ENCODE results near the gene RGSL1. TPM values are rescaled to one million over a fixed set of nuclear protein-coding genes. Genes with fewer than 3 reads are reported as not detected.

RGSL1 gene
- total and polyA plus RNA-seq, 2 of the 8 experiments (the other 6 are each of a cell fraction or from before 2014, with no cell fraction given): not detected

GRCh38 chr1:182415789-182416188, 34.2 kb upstream of the RGSL1 start:
- H3K23ac ChIP-seq (ENCODE audit: insufficient read length): no peak overlapping the region
- no peak overlapping the region for H3K56ac ChIP-seq (replicated peaks; ENCODE audit: insufficient read length, low read depth, low read length)
- no peak overlapping the region for H3K14ac ChIP-seq (ENCODE audit: insufficient read length)
- H4K8ac ChIP-seq (ENCODE audit: extremely low read depth, insufficient read depth, low read length): no peak overlapping the region
- WGBS, 2 experiments (ENCODE audit: extremely low coverage in 1 of 2, insufficient coverage in 1 of 2, insufficient read length in 1 of 2, insufficient replicate concordance in 2 of 2, low coverage in 1 of 2, low lambda C conversion rate in 2 of 2, missing lambda C conversion rate in 1 of 2): 80% methylated on average over 1 of the region's 1 CpG; no CpG with 5 or more reads in 1 of the 2 experiments
- ChIA-PET POLR2A (ENCODE audit: partially characterized antibody) (interaction anchor here (1.2 kb wide), 1 partner anchor 424 kb away, joined by 4 read pairs; no protein-coding TSS in a partner anchor), CTCF (ENCODE audit: partially characterized antibody) (interaction anchor here (1.0 kb wide), 1 partner anchor 19 kb away, joined by 4 read pairs; no protein-coding TSS in a partner anchor)
- H2AFZ ChIP-seq (ENCODE audit: low read length): no peak overlapping the region
- H3K9ac ChIP-seq (replicated peaks in 1 of 4; ENCODE audit: extremely low read depth in 1 of 4, low read depth in 3 of 4, low read length in 3 of 4): no peak overlapping the region
- no peak overlapping the region for H2BK120ac ChIP-seq (replicated peaks; ENCODE audit: low read depth, low read length)
- H4K91ac ChIP-seq (replicated peaks; ENCODE audit: insufficient read length, low read length): no peak overlapping the region
- H3K4me1 ChIP-seq (replicated peaks in 1 of 4; ENCODE audit: control insufficient read depth in 3 of 4, insufficient read depth in 4 of 4, low read length in 3 of 4): no peaks in the 10 kb centered on the region
- H3K27ac ChIP-seq (ENCODE audit: low read depth, low read length): no peak overlapping the region
- H4K5ac ChIP-seq (ENCODE audit: insufficient read length, low read depth, low read length): no peak overlapping the region
- H3K9me3 ChIP-seq (ENCODE audit: insufficient read depth in 2 of 2, low read depth in 1 of 2, low read length in 1 of 2): no peaks in the 10 kb centered on the region
- no peak overlapping the region for H3K4me3 ChIP-seq (ENCODE audit: extremely low read depth in 1 of 4, insufficient read depth in 2 of 4, low read depth in 3 of 4, low read length in 4 of 4)
- no peak overlapping the region for H2AK5ac ChIP-seq (ENCODE audit: low read depth, low read length)
- H2BK12ac ChIP-seq (ENCODE audit: low read depth, low read length): no peak overlapping the region
- no peak overlapping the region for H2BK5ac ChIP-seq (ENCODE audit: low read depth, low read length)
- no peaks in the 10 kb centered on the region for H4K20me1 ChIP-seq (replicated peaks in 1 of 2; ENCODE audit: control insufficient read depth in 1 of 2, insufficient read depth in 2 of 2, low read length in 2 of 2)
- TF ChIP-seq CREB1 (IDR thresholded peaks at IDR 0.05) (no peak), RAD21 (IDR thresholded peaks at IDR 0.05 in 1 of 2, conservative IDR thresholded peaks at IDR 0.05 in 1 of 2; ENCODE audit: low read depth in 2 of 2, low read length in 2 of 2) (no peak), CEBPB (IDR thresholded peaks at IDR 0.05; ENCODE audit: low read depth, low read length) (no peak), NANOG (IDR thresholded peaks at IDR 0.05; ENCODE audit: insufficient read depth, low read depth, low read length, poor library complexity, severe bottlenecking) (no peak), BCL11A (IDR thresholded peaks at IDR 0.05; ENCODE audit: low read depth in 2 of 2, low read length in 2 of 2) (no peak), ASH2L (IDR thresholded peaks at IDR 0.05; ENCODE audit: low read length) (no peak), BRCA1 (IDR thresholded peaks at IDR 0.05; ENCODE audit: low read depth, low read length) (no peak), CTBP2 (IDR thresholded peaks at IDR 0.05; ENCODE audit: borderline replicate concordance, insufficient read depth, insufficient read length, low read length) (no peak)
- no peaks in the 10 kb centered on the region for H3K27me3 ChIP-seq (replicated peaks in 1 of 4; ENCODE audit: control insufficient read depth in 3 of 4, extremely low read depth in 1 of 4, insufficient read depth in 3 of 4, low read length in 3 of 4)
- no peak overlapping the region for H2BK15ac ChIP-seq (ENCODE audit: low read length)
- H3K79me2 ChIP-seq (ENCODE audit: control insufficient read depth in 1 of 2, insufficient read depth in 2 of 2, low read length in 2 of 2): no peaks in the 10 kb centered on the region
- H3K18ac ChIP-seq (ENCODE audit: extremely low read depth, low read length): no peak overlapping the region
- H2BK20ac ChIP-seq (ENCODE audit: low read length): no peak overlapping the region
- H3K79me1 ChIP-seq (ENCODE audit: low read depth, low read length): no peaks in the 10 kb centered on the region
- DNase-seq (ENCODE audit: low read depth in 1 of 2, low spot score in 2 of 2): no peak
- no peak overlapping the region for H3K4me2 ChIP-seq (ENCODE audit: insufficient read depth in 1 of 2, low read depth in 2 of 2, low read length in 2 of 2)
- no peak overlapping the region for H3K4ac ChIP-seq (replicated peaks; ENCODE audit: insufficient read length, low read depth, low read length)
- no peaks in the 10 kb centered on the region for H3K36me3 ChIP-seq (ENCODE audit: control insufficient read depth in 2 of 4, insufficient read depth in 4 of 4, low read length in 3 of 4)
- no peak for FAIRE-seq
- H3K23me2 ChIP-seq (ENCODE audit: low read depth, low read length): no peaks in the 10 kb centered on the region

Data from H1 (cell line).